OCI-LY3 (cell line): ENCODE measurements around the gene BPTF.

Source experiments
- EZH2phosphoT487 ChIP-seq: fragments of 200-600 bp; shearing (Covaris generic); IDR thresholded peaks from 2 replicates; pipeline ENCODE4 v1.6.1; 2018; ENCODE audit warnings: antibody characterized with exemption, mixed run types, low read depth
- TF ChIP-seq, protein P1 (sequence below): fragments of 200-600, 300-600 bp; sonication (generic); IDR thresholded peaks from 2 replicates; pipeline ENCODE4 v1.5.1; 2014; ENCODE audit warnings: antibody characterized with exemption, low read length, low read depth

DNA sequence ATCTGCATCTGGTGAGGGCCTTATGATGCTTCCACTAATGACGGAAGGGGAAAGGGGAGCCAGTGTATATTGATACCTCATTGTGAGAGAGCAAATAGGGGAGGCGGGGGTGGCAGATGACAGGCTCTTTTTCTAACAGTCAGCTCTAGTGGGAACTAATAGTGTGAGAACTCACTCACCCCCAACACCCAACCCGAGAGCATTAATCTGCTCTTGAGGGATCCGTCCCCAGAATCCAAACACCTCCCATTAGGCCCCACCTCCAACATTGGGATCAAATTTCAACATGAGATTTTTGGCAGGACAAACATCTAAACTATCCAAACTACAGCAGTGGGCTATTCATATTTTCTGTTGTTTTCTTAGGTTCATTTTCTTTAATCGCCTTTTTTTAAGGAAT is 54.4 kb downstream of the BPTF start:
- TF ChIP-seq, protein P1, sequence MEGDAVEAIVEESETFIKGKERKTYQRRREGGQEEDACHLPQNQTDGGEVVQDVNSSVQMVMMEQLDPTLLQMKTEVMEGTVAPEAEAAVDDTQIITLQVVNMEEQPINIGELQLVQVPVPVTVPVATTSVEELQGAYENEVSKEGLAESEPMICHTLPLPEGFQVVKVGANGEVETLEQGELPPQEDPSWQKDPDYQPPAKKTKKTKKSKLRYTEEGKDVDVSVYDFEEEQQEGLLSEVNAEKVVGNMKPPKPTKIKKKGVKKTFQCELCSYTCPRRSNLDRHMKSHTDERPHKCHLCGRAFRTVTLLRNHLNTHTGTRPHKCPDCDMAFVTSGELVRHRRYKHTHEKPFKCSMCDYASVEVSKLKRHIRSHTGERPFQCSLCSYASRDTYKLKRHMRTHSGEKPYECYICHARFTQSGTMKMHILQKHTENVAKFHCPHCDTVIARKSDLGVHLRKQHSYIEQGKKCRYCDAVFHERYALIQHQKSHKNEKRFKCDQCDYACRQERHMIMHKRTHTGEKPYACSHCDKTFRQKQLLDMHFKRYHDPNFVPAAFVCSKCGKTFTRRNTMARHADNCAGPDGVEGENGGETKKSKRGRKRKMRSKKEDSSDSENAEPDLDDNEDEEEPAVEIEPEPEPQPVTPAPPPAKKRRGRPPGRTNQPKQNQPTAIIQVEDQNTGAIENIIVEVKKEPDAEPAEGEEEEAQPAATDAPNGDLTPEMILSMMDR, result no peak
- TF ChIP-seq EZH2phosphoT487, result no peak
